GM21737 (cell line): ENCODE results near the gene OR5H14.
"Not testable (repeated sequence)": the region's sequence is repeated elsewhere in the genome, so short reads cannot be mapped to it uniquely, and the experiment has no call there.

Experiments used
- ATAC-seq: cut with Tn5 transposase; IDR thresholded peaks from one replicate; pipeline ENCODE4 v1.9.1; 2021; ENCODE audit warnings: mild to moderate bottlenecking, moderate library complexity; ENCODE audit not compliant: unreplicated experiment

The OR5H14 gene

GRCh38 chr3:98147179-98147578, at the start of gene OR5H14:
Gene OR5H14, plus strand, starts transcription at chr3:98147479. Its CDS starts 1,907 bp downstream, at chr3:98149386.
- ATAC-seq: no peak

GRCh38 chr3:98099848-98100247, 47.4 kb upstream of the OR5H14 start:
- ATAC-seq: no peak

- ATAC-seq: no peak
Observed at GRCh38 chr3:98108162-98108561, 39.1 kb upstream of the OR5H14 start.

GRCh38 chr3:98109807-98110549, 37.3 kb upstream of the OR5H14 start:
- ATAC-seq: no peak

GRCh38 chr3:98110550-98110908, 36.8 kb upstream of the OR5H14 start:
- ATAC-seq: no peak

GRCh38 chr3:98114264-98114663, 33.0 kb upstream of the OR5H14 start:
- no peak for ATAC-seq

- no peak for ATAC-seq
Observed at GRCh38 chr3:98115717-98116116, 31.6 kb upstream of the OR5H14 start.

GRCh38 chr3:98130421-98130820, 16.9 kb upstream of the OR5H14 start, which contains the start of gene OR5H1:
Gene OR5H1, plus strand, starts transcription at chr3:98130721. Its CDS starts 1,977 bp downstream, at chr3:98132698.
- no peak for ATAC-seq

GRCh38 chr3:98136631-98137030, 10.6 kb upstream of the OR5H14 start:
- no peak for ATAC-seq

- ATAC-seq: not testable (repeated sequence)
Observed at GRCh38 chr3:98137826-98138557, 9.3 kb upstream of the OR5H14 start.

GRCh38 chr3:98140531-98140930, 6.7 kb upstream of the OR5H14 start:
- no peak for ATAC-seq

- no peak for ATAC-seq
Observed at GRCh38 chr3:98148751-98149150, 1.5 kb downstream of the OR5H14 start.

- ATAC-seq: not testable (repeated sequence)
Observed at GRCh38 chr3:98149456-98149855, 2.2 kb downstream of the OR5H14 start.

- no peak for ATAC-seq
Observed at GRCh38 chr3:98151241-98151640, 4.0 kb downstream of the OR5H14 start.

- ATAC-seq: no peak
Observed at GRCh38 chr3:98166396-98166795, 19.1 kb downstream of the OR5H14 start, which contains the start of gene OR5H15. Gene OR5H15, plus strand, starts transcription at chr3:98166696. Its CDS starts 2,004 bp downstream, at chr3:98168700.

GRCh38 chr3:98171071-98171470, 23.8 kb downstream of the OR5H14 start:
- ATAC-seq: no peak

GRCh38 chr3:98172621-98173020, 25.3 kb downstream of the OR5H14 start:
- no peak for ATAC-seq

GRCh38 chr3:98180319-98180890, 33.1 kb downstream of the OR5H14 start:
- no peak for ATAC-seq

GRCh38 chr3:98182196-98182595, 34.9 kb downstream of the OR5H14 start:
- ATAC-seq: no peak

- ATAC-seq: no peak
Observed at GRCh38 chr3:98185180-98185579, 37.9 kb downstream of the OR5H14 start.

- ATAC-seq: no peak
Observed at GRCh38 chr3:98188545-98188944, 41.3 kb downstream of the OR5H14 start.

- ATAC-seq: not testable (repeated sequence)
Observed at GRCh38 chr3:98190911-98191310, 43.6 kb downstream of the OR5H14 start.
